Right renal pelvis (tissue), 4 donors: Measurements from ENCODE around the gene RAB15. TPM values are rescaled to one million over a fixed set of nuclear protein-coding genes. Genes with fewer than 3 reads are reported as not detected.

ENCODE experiments used
- DNase-seq, 4 donors: peaks; one replicate each; pipeline ENCODE4 v3.0.0-alpha.2; 2013; ENCODE audit warnings: low read depth in 4 of 4, low spot score in 3 of 4, missing footprints in 1 of 4
- polyA plus RNA-seq, 4 donors: library from polyadenylated mRNA; unstranded; fragments of 120-200 nt; gene quantifications; one replicate each; pipeline ENCODE4 v1.2.1, GENCODE V29; 2013; ENCODE audit not compliant: insufficient read length in 4 of 4

RAB15 gene
- polyA plus RNA-seq, 4 donors: 19.3 to 27.4 (median 22.6) TPM

GRCh38 chr14:64939817-64940190 is 32.3 kb downstream of the RAB15 start:
- no peak for DNase-seq

DNA sequence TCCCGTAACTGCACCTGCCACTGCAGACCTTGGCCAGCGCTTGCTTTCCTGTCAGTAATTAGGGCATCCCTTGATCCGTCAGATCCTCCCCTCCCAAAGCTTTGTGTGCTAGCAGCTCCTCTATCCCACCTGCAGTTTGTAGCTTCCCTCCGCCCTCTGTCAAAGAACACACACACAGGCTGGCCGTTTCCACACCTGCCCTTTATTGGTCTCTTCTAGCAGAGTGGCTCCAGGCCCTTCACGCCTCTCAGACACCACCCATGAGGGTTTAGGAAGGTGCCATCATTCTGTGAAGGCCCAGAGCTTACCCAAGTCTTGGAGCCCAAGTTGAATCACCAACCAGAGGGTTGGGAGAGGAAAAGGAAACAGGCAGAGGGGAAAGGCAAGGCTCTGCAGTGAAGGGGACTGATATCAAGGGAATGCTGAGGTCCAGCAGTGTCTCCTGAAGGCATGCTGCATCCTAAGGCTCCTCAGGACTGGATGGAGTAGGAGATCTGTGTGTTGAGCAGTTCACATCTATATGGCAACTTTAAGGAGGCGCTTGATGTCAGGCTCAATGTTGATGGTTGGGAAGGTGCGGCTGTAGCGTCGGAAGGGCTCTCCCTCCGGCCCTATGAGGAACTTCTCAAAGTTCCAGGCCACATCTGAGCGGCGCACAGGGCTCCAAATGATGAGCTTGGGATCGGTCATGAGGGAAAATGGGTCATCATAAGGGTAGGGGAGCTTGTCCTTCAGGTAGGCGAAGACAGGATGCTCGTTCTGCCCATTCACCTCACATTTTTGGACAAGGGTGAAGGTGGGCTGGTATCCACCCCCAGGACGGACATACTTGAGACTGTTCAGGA is 32.9 kb downstream of the RAB15 start:
- DNase-seq: no peak

DNA sequence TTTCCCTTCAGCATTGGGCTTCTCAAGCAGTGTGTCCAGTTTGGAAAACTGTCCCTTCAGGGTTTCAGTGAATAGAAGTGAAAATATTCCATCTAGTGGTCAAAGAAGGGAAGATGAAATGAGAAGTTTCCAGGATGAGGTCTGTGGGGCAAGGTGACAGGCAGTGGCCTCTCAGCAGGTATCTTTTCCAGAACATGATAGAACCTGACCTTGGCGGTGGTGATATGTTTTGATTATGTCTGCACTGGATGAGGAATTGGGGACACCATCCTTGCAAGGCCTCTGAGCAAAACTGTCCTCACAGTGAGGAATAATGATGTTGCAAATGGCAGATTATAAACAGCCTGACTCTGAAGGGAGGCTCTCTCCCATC is 34.3 kb downstream of the RAB15 start:
- DNase-seq: no peak

GRCh38 chr14:64937171-64937820 is 34.8 kb downstream of the RAB15 start:
- DNase-seq: no peak

DNA sequence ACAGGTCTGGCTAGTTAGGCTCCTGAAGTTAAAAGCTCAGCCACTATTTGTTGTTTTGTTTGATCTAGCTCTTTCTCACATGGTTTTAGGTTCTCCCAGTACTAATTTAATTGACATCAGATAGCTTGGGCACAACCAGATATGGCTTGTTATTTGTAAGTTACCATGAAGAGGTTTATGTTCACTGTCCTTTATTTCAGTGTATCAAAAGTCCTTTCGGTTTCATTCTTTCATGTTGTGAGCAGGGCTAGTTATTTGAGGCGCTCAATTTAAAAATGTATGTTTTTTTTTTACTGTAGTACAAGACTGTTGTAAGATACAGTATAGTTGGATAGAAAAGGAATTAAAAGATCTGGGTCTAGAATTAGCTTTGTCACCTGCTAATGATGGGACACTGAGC is 36.6 kb downstream of the RAB15 start:
- no peak for DNase-seq

- DNase-seq: no peak
These were observed 37.7 kb downstream of the RAB15 start for GRCh38 chr14:64934338-64934929.

DNA sequence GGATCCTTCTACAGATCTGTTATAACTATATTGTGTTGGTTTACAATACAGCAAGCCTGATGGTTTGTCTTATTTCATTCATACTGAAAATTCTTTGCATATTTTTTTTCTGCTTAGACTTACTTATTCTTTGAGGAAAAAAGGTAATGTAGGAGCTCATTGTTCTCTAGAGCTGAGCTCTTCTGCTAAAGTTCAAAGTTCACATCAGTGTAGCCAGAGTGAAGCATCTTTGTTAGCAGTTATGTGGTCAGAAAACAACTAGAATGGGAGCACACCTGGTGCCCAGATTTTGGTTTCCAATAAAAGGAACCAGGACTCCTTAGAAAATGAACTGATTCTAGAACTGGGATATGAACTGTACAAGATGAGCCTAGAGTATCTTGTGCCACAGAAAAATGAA is 39.9 kb downstream of the RAB15 start:
- DNase-seq: no peak

GRCh38 chr14:64931123-64931522 is 41.0 kb downstream of the RAB15 start:
- DNase-seq: no peak

DNA sequence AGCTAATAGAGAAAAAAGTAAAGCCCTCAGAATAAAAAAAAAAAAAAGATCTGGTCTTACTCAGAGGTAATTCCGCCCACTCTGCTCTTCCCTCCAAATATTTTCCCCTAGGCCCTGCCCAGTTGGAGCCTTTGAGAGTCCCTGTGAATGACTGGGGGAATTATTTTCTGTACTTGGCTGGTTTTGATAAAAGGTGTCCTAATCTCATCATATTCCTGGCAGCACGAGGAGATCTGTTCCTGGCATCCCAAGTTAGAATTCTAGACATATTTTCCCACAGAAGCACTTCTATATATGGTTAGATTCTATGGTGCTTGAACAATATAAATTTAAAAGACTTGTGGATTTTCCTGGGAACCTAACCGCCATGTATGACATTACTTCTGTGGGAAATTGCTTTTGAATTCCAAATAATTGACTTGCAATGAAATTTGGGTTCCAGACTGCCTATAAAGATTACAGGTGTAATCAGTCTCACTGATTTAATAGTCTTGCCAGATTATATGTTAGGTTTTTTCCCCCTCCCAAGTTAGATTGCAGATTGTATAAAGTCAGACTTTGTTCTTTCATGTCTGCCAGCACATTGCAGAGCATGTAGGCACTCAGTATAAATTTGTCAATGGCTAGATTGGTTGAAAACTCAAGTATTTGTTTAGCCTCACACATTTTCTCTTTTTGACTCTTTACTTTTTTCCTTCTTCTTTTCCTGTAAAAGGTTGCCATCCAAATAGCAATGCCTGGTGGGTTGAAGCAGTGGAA is 41.9 kb downstream of the RAB15 start:
- DNase-seq: no peak

DNA sequence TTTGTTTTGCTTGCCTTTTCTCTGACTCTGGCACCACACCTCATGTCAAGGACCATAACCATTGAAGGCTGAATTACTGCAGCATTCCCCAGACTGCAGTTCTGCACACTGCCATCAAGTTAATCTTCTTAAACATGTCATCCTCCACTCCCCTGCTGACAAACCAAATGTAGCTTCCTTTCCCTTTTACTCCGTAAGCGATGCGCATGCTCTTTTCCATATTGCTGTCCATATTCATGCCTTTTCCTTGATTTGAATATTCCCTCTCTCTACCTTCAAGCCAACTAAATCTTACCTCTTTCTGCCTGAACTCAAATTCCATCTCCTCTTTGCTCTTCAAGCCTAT is 43.1 kb downstream of the RAB15 start:
- DNase-seq: no peak

DNA sequence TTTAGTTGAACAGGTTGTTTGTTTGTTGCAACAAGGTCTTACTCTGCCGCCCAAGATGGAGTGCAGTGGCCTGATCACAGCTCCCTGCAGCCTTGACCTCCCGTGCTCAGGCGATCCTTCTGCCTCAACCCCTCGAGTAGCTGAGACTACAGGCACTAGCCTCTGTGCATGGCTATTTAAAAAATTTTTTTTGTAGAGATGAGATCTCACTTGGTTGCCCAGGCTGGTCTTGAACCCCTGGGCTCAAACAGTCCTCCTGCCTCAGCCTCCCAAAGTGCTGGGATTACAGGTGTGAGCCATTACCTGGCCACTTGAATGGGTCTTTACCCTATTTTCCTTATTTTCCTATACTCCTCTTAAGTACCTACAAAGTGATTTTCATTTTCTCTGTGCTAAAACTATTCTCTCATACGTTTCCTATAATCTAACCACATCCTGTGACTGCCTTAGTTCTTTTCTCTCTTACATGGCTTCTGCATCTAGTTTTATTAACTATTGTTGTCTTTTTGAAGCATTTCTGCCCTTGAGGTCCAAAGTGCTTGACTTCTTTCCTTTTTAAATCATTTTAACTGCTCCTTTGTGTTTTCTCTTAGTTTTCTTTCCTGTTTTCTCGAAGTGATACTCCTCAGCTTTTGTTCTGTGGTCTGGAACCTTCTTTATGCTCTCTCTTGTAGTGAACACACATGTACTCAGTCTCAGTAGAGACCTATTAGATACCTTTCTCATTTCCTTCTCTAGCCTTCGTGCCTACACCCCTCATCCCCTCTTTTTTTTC is 43.7 kb downstream of the RAB15 start:
- DNase-seq: no peak

GRCh38 chr14:64927031-64927430 is 45.1 kb downstream of the RAB15 start:
- DNase-seq: no peak

- no peak for DNase-seq
These were observed 45.6 kb downstream of the RAB15 start for GRCh38 chr14:64926398-64926995.

- no peak for DNase-seq
These were observed 49.1 kb downstream of the RAB15 start for GRCh38 chr14:64923015-64923414.

GRCh38 chr14:64920465-64920864 is 51.7 kb downstream of the RAB15 start:
- DNase-seq: no peak

DNA sequence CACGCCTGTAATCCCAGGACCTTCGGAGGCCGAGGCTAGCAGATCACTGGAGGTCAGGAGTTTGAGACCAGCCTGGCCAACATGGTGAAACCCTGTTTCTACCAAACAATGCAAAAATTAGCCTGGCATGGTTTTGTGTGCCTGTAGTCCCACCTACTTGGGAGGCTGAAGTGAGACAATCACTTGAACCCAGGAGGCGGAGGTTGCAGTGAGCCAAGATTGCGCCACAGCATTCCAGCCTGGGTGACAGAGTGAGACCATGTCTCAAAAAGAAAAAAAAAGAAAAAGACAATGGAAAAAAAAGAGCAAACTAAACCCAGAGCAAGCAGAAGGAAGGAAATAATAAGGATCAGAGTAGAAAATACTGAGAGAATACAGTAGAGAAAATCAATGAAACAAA is 52.5 kb downstream of the RAB15 start:
- DNase-seq: no peak

DNA sequence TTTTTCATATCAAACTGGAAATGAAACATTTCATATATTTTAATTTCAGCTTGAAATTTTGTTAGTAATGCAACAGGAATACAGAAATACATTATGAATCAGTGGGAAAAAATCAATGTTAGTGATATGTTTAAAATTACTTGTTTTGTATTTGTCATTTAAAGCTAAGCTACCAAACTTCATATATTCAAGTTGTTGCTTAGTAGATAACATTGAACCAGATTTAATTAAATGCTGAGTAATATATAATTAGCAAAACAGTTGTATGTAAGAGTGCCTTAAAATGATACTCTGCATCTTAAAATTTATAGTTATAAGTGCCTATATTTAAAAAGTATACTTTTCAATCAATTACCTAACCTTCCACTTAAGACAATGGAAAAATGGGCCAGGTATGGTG is 52.9 kb downstream of the RAB15 start:
- no peak for DNase-seq

- DNase-seq: no peak
These were observed 53.9 kb downstream of the RAB15 start for GRCh38 chr14:64918216-64918615.

DNA sequence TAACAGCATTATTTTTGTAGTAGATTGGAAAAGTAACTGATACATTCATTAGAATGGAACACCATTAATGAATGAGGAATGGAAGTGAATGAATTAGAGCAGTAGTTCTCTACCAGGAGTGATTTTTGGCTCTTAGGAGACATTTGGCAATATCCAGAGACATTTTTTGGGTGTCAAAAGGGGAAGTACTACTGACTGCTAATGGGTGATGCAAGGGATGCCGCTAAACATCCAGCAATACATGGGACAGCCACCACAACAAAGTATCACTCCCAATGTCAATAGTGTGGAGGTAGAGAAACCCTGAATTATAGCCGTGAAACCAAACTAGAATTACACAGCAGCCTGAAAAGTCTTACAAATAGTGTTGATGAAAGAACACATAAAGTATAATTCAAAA is 56.3 kb downstream of the RAB15 start:
- DNase-seq: no peak

GRCh38 chr14:64915029-64915424 is 57.1 kb downstream of the RAB15 start:
- no peak for DNase-seq
